H1 (cell line): ENCODE measurements around the gene RRP1. TPM values are rescaled to one million over a fixed set of nuclear protein-coding genes. Genes with fewer than 3 reads are reported as not detected.
"Not testable (repeated sequence)": the region's sequence is repeated elsewhere in the genome, so short reads cannot be mapped to it uniquely, and the experiment has no call there.

Experiments
- CTCF ChIA-PET: fragments of 300-600 bp; sonication (Branson Sonifier 250); formaldehyde crosslinking; loops from one replicate; lab custom pipeline; 2021; ENCODE audit not compliant: partially characterized antibody; lab: Charles Lee
- POLR2A ChIA-PET: fragments of 300-600 bp; sonication (Branson Sonifier 250); formaldehyde crosslinking; loops from one replicate; lab custom pipeline; 2021; ENCODE audit warnings: inconsistent platforms; ENCODE audit not compliant: partially characterized antibody; lab: Charles Lee
- DNase-seq, 2 experiments: peaks; one replicate each; pipeline versions ENCODE4 v3.0.0 to v3.0.0-alpha.2; 2010 to 2022; ENCODE audit warnings: low spot score in 2 of 2, low read depth in 1 of 2, mixed read lengths in 1 of 2
- FAIRE-seq: peaks from 2 replicates; lab custom pipeline; 2011; peaks lifted over from hg19 to GRCh38; lab: Jason Lieb, UNC
- H2AFZ ChIP-seq: 2 replicates; pipeline ENCODE4 v1.8.1; 2012; ENCODE audit warnings: low read length, inconsistent platforms
- H2AK5ac ChIP-seq: 2 replicates; pipeline ENCODE4 v1.6.1; 2013; ENCODE audit warnings: low read depth, low read length
- H2BK120ac ChIP-seq: replicated peaks from 2 replicates; pipeline ENCODE3; 2013; ENCODE audit warnings: low read depth, low read length, inconsistent platforms
- H2BK12ac ChIP-seq: 2 replicates; pipeline ENCODE4 v1.6.1; 2013; ENCODE audit warnings: low read depth, low read length
- H2BK15ac ChIP-seq: 2 replicates; pipeline ENCODE4 v1.6.1; 2013; ENCODE audit warnings: low read length
- H2BK20ac ChIP-seq: 2 replicates; pipeline ENCODE4 v1.6.1; 2013; ENCODE audit warnings: low read length
- H2BK5ac ChIP-seq: 2 replicates; pipeline ENCODE4 v1.6.1; 2013; ENCODE audit warnings: low read depth, low read length
- H3K14ac ChIP-seq: 2 replicates; pipeline ENCODE4 v1.6.1; 2013; ENCODE audit warnings: inconsistent platforms; ENCODE audit not compliant: insufficient read length
- H3K18ac ChIP-seq: 2 replicates; pipeline ENCODE4 v1.6.1; 2013; ENCODE audit warnings: low read length; ENCODE audit errors: extremely low read depth
- H3K23ac ChIP-seq: 2 replicates; pipeline ENCODE4 v1.6.1; 2013; ENCODE audit warnings: inconsistent platforms; ENCODE audit not compliant: insufficient read length
- H3K23me2 ChIP-seq: 2 replicates; pipeline ENCODE4 v1.6.1; 2013; ENCODE audit warnings: low read depth, low read length
- H3K27ac ChIP-seq: 2 replicates; pipeline ENCODE4 v1.6.1; 2011; ENCODE audit warnings: low read depth, low read length, inconsistent platforms
- H3K27me3 ChIP-seq, 4 experiments: replicated peaks in 1 of 4; 1 replicate in 1 of 4; 2 replicates in 3 of 4; pipeline versions ENCODE4 v1.6.1 to v1.8.1; 2011 to 2013; ENCODE audit warnings: low read length in 3 of 4, mild to moderate bottlenecking in 3 of 4, inconsistent platforms in 2 of 4, mixed read lengths in 2 of 4, moderate library complexity in 1 of 4; ENCODE audit not compliant: control insufficient read depth in 3 of 4, insufficient read depth in 3 of 4; ENCODE audit errors: extremely low read depth in 1 of 4
- H3K36me3 ChIP-seq, 4 experiments: 2 replicates each; pipeline versions ENCODE4 v1.6.1 to v1.8.1; 2011 to 2013; ENCODE audit warnings: mild to moderate bottlenecking in 4 of 4, low read length in 3 of 4, moderate library complexity in 2 of 4, control low read depth in 1 of 4, inconsistent platforms in 1 of 4; ENCODE audit not compliant: insufficient read depth in 4 of 4, control insufficient read depth in 2 of 4
- H3K4ac ChIP-seq: replicated peaks from 2 replicates; pipeline ENCODE3; 2013; ENCODE audit warnings: low read length, low read depth, mixed read lengths, inconsistent platforms; ENCODE audit not compliant: insufficient read length
- H3K4me1 ChIP-seq, 4 experiments: replicated peaks in 1 of 4; 1 replicate in 1 of 4; 2 replicates in 3 of 4; pipeline versions ENCODE4 v1.6.1 to v1.8.1; 2011 to 2013; ENCODE audit warnings: low read length in 3 of 4, inconsistent platforms in 2 of 4, mixed read lengths in 1 of 4; ENCODE audit not compliant: insufficient read depth in 4 of 4, control insufficient read depth in 3 of 4
- H3K4me2 ChIP-seq, 2 experiments: 2 replicates each; pipeline versions ENCODE4 v1.6.1 to v1.8.1; 2011 to 2013; ENCODE audit warnings: low read depth in 2 of 2, low read length in 2 of 2, control low read depth in 1 of 2, inconsistent platforms in 1 of 2, mild to moderate bottlenecking in 1 of 2; ENCODE audit not compliant: insufficient read depth in 1 of 2
- H3K4me3 ChIP-seq, 4 experiments: fragments of 200-600, 300-600 bp in 1 of 4; sonication (generic), shearing (Covaris generic), sonication (Bioruptor Twin) in 1 of 4; 2 replicates each; pipeline versions ENCODE4 v1.5.1 to v1.8.1; 2011 to 2016; ENCODE audit warnings: low read length in 4 of 4, low read depth in 3 of 4, control low read depth in 2 of 4, inconsistent platforms in 2 of 4, mild to moderate bottlenecking in 2 of 4, mixed read lengths in 1 of 4, moderate library complexity in 1 of 4; ENCODE audit not compliant: insufficient read depth in 2 of 4; ENCODE audit errors: extremely low read depth in 1 of 4
- H3K56ac ChIP-seq: replicated peaks from 2 replicates; pipeline ENCODE3; 2013; ENCODE audit warnings: low read depth, mild to moderate bottlenecking, mixed read lengths, low read length, inconsistent platforms; ENCODE audit not compliant: insufficient read length
- H3K79me1 ChIP-seq: 2 replicates; pipeline ENCODE4 v1.6.1; 2013; ENCODE audit warnings: low read depth, low read length, control low read depth
- H3K79me2 ChIP-seq, 2 experiments: 2 replicates each; pipeline versions ENCODE4 v1.6.1 to v1.8.1; 2012 to 2013; ENCODE audit warnings: low read length in 2 of 2, mild to moderate bottlenecking in 2 of 2, inconsistent platforms in 1 of 2; ENCODE audit not compliant: insufficient read depth in 2 of 2, control insufficient read depth in 1 of 2
- H3K9ac ChIP-seq, 4 experiments: replicated peaks in 1 of 4; 1 replicate in 1 of 4; 2 replicates in 3 of 4; pipeline versions ENCODE4 v1.6.1 to v1.8.1; 2011 to 2013; ENCODE audit warnings: low read depth in 3 of 4, low read length in 3 of 4, control low read depth in 2 of 4, mild to moderate bottlenecking in 2 of 4, moderate library complexity in 2 of 4, inconsistent platforms in 1 of 4; ENCODE audit errors: extremely low read depth in 1 of 4
- H3K9me3 ChIP-seq, 2 experiments: 2 replicates each; pipeline versions ENCODE4 v1.6.1 to v1.8.1; 2012 to 2013; ENCODE audit warnings: mild to moderate bottlenecking in 2 of 2, moderate library complexity in 2 of 2, control low read depth in 1 of 2, inconsistent platforms in 1 of 2, low read depth in 1 of 2, low read length in 1 of 2, mixed read lengths in 1 of 2; ENCODE audit not compliant: insufficient read depth in 2 of 2
- H4K20me1 ChIP-seq, 2 experiments: replicated peaks in 1 of 2; 2 replicates each; pipeline versions ENCODE3 to v1.8.1; 2011 to 2013; ENCODE audit warnings: inconsistent platforms in 2 of 2, low read length in 2 of 2, mild to moderate bottlenecking in 1 of 2; ENCODE audit not compliant: insufficient read depth in 2 of 2, control insufficient read depth in 1 of 2
- H4K5ac ChIP-seq: 2 replicates; pipeline ENCODE4 v1.6.1; 2013; ENCODE audit warnings: low read length, low read depth, mixed read lengths, inconsistent platforms; ENCODE audit not compliant: insufficient read length
- H4K8ac ChIP-seq: 2 replicates; pipeline ENCODE4 v1.8.0; 2013; ENCODE audit warnings: mild to moderate bottlenecking, moderate library complexity, low read length, inconsistent platforms; ENCODE audit not compliant: insufficient read depth; ENCODE audit errors: extremely low read depth
- H4K91ac ChIP-seq: replicated peaks from 2 replicates; pipeline ENCODE3; 2013; ENCODE audit warnings: low read length, mixed read lengths, inconsistent platforms; ENCODE audit not compliant: insufficient read length
- WGBS, 2 experiments: shearing (Covaris generic) in 1 of 2; methylation state at CpG; one replicate each; pipeline versions ENCODE4 v1.1.6 to v1.1.7; 2013 to 2015; ENCODE audit warnings: low lambda C conversion rate in 2 of 2, mixed read lengths in 2 of 2, inconsistent platforms in 1 of 2, low coverage in 1 of 2, missing lambda C conversion rate in 1 of 2; ENCODE audit not compliant: insufficient replicate concordance in 2 of 2, insufficient coverage in 1 of 2, insufficient read length in 1 of 2; ENCODE audit errors: extremely low coverage in 1 of 2, missing lambda C conversion rate in 1 of 2; 5-methylcytosine and 5-hydroxymethylcytosine counted together
- polyA plus RNA-seq, 7 experiments: library from polyadenylated mRNA; depleted of rRNA in 3 of 7; stranded (reverse) in 5 of 7; unstranded in 2 of 7; fragments of >200 nt in 5 of 7; fragments of 200-250 nt in 2 of 7; gene quantifications; 1 replicate in 5 of 7; 2 replicates in 1 of 7; 4 replicates in 1 of 7; pipeline versions ENCODE4 v1.2.1 to v1.2.3, GENCODE V29; 2011 to 2013; ENCODE audit warnings: missing spikeins in 2 of 7, mixed read lengths in 2 of 7
- total RNA-seq: library from RNA; stranded (reverse); fragmentation: NEBNext Ultra II Directional; extraction: Animal tissue kit (Norgen Biotek cat#: 25700); gene quantifications from 2 replicates; pipeline ENCODE4 v1.2.1, GENCODE V29; 2021

RRP1 gene
- total and polyA plus RNA-seq, 2 of the 8 experiments (the other 6 are each of a cell fraction or from before 2014, with no cell fraction given): 11.6 to 55.2 TPM

DNA sequence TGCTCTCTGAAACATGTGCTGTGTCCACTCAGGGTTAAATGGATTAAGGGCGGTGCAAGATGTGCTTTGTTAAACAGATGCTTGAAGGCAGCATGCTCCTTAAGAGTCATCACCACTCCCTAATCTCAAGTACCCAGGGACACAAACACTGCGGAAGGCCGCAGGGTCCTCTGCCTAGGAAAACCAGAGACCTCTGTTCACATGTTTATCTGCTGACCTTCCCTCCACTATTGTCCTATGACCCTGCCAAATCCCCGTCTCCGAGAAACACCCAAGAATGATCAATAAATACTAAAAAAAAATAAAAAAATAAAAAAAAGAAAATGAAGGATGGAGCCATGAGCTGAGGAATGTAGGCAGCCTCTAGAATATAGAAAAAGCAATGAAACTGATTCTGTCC lies 33.4 kb downstream of the RRP1 start:
- CTCF ChIA-PET: interaction anchor here (2.8 kb wide), 1 partner anchor 152 kb away, joined by 12 read pairs; no protein-coding TSS in a partner anchor
- WGBS, 2 experiments: 100% methylated on average over 2 of the region's 5 CpGs; no CpG with 5 or more reads in 1 of the 2 experiments

More for the DNA sequence above, 33.4 kb downstream of the RRP1 start:
- H3K4me2 ChIP-seq, H2BK5ac ChIP-seq, H3K4me3 ChIP-seq, H4K91ac ChIP-seq, H3K56ac ChIP-seq, H3K18ac ChIP-seq, H4K5ac ChIP-seq, H3K27ac ChIP-seq, H4K20me1 ChIP-seq, H2AK5ac ChIP-seq, POLR2A ChIA-PET, DNase-seq, H2BK15ac ChIP-seq, H3K79me1 ChIP-seq, H2BK120ac ChIP-seq, H3K9ac ChIP-seq, H3K23me2 ChIP-seq, H3K14ac ChIP-seq, H3K23ac ChIP-seq, H2AFZ ChIP-seq, H3K27me3 ChIP-seq, H4K8ac ChIP-seq, H3K36me3 ChIP-seq, H2BK20ac ChIP-seq, H2BK12ac ChIP-seq, H3K4me1 ChIP-seq, H3K4ac ChIP-seq, FAIRE-seq, H3K79me2 ChIP-seq: not testable (repeated sequence)
- H3K9me3 ChIP-seq: peaks cover 0 to 15% of the 10 kb centered on the region in 2 experiments; a peak in 1 of 4 replicates
